ENCODE measurements around the gene SAP30L.

Gene SAP30L

GRCh38 chr5:154485096-154485491 is 39.3 kb downstream of the SAP30L start:
- Histone ChIP-seq H3K9ac (ENCODE audit: low read depth in 1 of 2, low read length in 2 of 2) (no peak overlapping the region), H3K4me3 (ENCODE audit: low read length in 2 of 2) (no peak overlapping the region), H3K27me3 (ENCODE audit: control insufficient read depth in 2 of 2, insufficient read depth in 2 of 2, low read length in 2 of 2) (peaks cover 64 to 88% of the 10 kb centered on the region in 2 donors), H3K27ac (ENCODE audit: low read depth in 2 of 2, low read length in 2 of 2) (no peak overlapping the region), H3K36me3 (ENCODE audit: control insufficient read depth in 2 of 2, insufficient read depth in 2 of 2, low read length in 2 of 2) (no peaks in the 10 kb centered on the region), H3K9me3 (ENCODE audit: control insufficient read depth in 2 of 2, low read length in 2 of 2) (no peaks in the 10 kb centered on the region), H3K4me1 (ENCODE audit: control insufficient read depth in 2 of 2, insufficient read depth in 2 of 2, low read length in 2 of 2) (peaks cover 0 to 5% of the 10 kb centered on the region in 2 donors)

- Histone ChIP-seq H3K4me1 (ENCODE audit: control insufficient read depth in 2 of 2, insufficient read depth in 2 of 2, low read length in 2 of 2) (peaks cover 0 to 5% of the 10 kb centered on the region in 2 donors), H3K27ac (ENCODE audit: low read depth in 2 of 2, low read length in 2 of 2) (no peak overlapping the region), H3K9me3 (ENCODE audit: control insufficient read depth in 2 of 2, low read length in 2 of 2) (no peaks in the 10 kb centered on the region), H3K36me3 (ENCODE audit: control insufficient read depth in 2 of 2, insufficient read depth in 2 of 2, low read length in 2 of 2) (no peaks in the 10 kb centered on the region), H3K4me3 (ENCODE audit: low read length in 2 of 2) (no peak overlapping the region), H3K9ac (ENCODE audit: low read depth in 1 of 2, low read length in 2 of 2) (no peak overlapping the region), H3K27me3 (ENCODE audit: control insufficient read depth in 2 of 2, insufficient read depth in 2 of 2, low read length in 2 of 2) (peaks cover 56 to 83% of the 10 kb centered on the region in 2 donors)
These were observed 40.1 kb downstream of the SAP30L start for GRCh38 chr5:154485850-154486426.

- peaks cover 0 to 5% of the 10 kb centered on the region in 2 donors for H3K4me1 ChIP-seq (ENCODE audit: control insufficient read depth in 2 of 2, insufficient read depth in 2 of 2, low read length in 2 of 2)
- no peak overlapping the region for H3K27ac ChIP-seq (ENCODE audit: low read depth in 2 of 2, low read length in 2 of 2)
- H3K36me3 ChIP-seq (ENCODE audit: control insufficient read depth in 2 of 2, insufficient read depth in 2 of 2, low read length in 2 of 2): no peaks in the 10 kb centered on the region
- H3K9ac ChIP-seq (ENCODE audit: low read depth in 1 of 2, low read length in 2 of 2): no peak overlapping the region
- no peaks in the 10 kb centered on the region for H3K9me3 ChIP-seq (ENCODE audit: control insufficient read depth in 2 of 2, low read length in 2 of 2)
- peaks cover 51 to 78% of the 10 kb centered on the region in 2 donors for H3K27me3 ChIP-seq (ENCODE audit: control insufficient read depth in 2 of 2, insufficient read depth in 2 of 2, low read length in 2 of 2)
- H3K4me3 ChIP-seq (ENCODE audit: low read length in 2 of 2): no peak overlapping the region
These were observed 40.6 kb downstream of the SAP30L start for GRCh38 chr5:154486427-154486866.

- Histone ChIP-seq H3K27ac (ENCODE audit: low read depth in 2 of 2, low read length in 2 of 2) (no peak overlapping the region), H3K27me3 (ENCODE audit: control insufficient read depth in 2 of 2, insufficient read depth in 2 of 2, low read length in 2 of 2) (peaks cover 46 to 67% of the 10 kb centered on the region in 2 donors), H3K4me1 (ENCODE audit: control insufficient read depth in 2 of 2, insufficient read depth in 2 of 2, low read length in 2 of 2) (peaks cover 0 to 5% of the 10 kb centered on the region in 2 donors), H3K9me3 (ENCODE audit: control insufficient read depth in 2 of 2, low read length in 2 of 2) (no peaks in the 10 kb centered on the region), H3K9ac (ENCODE audit: low read depth in 1 of 2, low read length in 2 of 2) (no peak overlapping the region), H3K36me3 (ENCODE audit: control insufficient read depth in 2 of 2, insufficient read depth in 2 of 2, low read length in 2 of 2) (no peaks in the 10 kb centered on the region), H3K4me3 (ENCODE audit: low read length in 2 of 2) (no peak overlapping the region)
These were observed 41.7 kb downstream of the SAP30L start for GRCh38 chr5:154487541-154487940.

GRCh38 chr5:154491941-154492340 is 46.1 kb downstream of the SAP30L start:
- H3K4me1 ChIP-seq (ENCODE audit: control insufficient read depth in 2 of 2, insufficient read depth in 2 of 2, low read length in 2 of 2): no peaks in the 10 kb centered on the region
- no peak overlapping the region for H3K4me3 ChIP-seq (ENCODE audit: low read length in 2 of 2)
- peaks cover 12 to 24% of the 10 kb centered on the region in 2 donors for H3K27me3 ChIP-seq (ENCODE audit: control insufficient read depth in 2 of 2, insufficient read depth in 2 of 2, low read length in 2 of 2)
- H3K9ac ChIP-seq (ENCODE audit: low read depth in 1 of 2, low read length in 2 of 2): no peak overlapping the region
- H3K36me3 ChIP-seq (ENCODE audit: control insufficient read depth in 2 of 2, insufficient read depth in 2 of 2, low read length in 2 of 2): no peaks in the 10 kb centered on the region
- H3K9me3 ChIP-seq (ENCODE audit: control insufficient read depth in 2 of 2, low read length in 2 of 2): no peaks in the 10 kb centered on the region
- no peak overlapping the region for H3K27ac ChIP-seq (ENCODE audit: low read depth in 2 of 2, low read length in 2 of 2)

- H3K27me3 ChIP-seq (ENCODE audit: control insufficient read depth in 2 of 2, insufficient read depth in 2 of 2, low read length in 2 of 2): peaks cover 9 to 16% of the 10 kb centered on the region in 2 donors
These were observed 47.5 kb downstream of the SAP30L start for GRCh38 chr5:154493274-154493673.

GRCh38 chr5:154494036-154494435 is 48.2 kb downstream of the SAP30L start:
- H3K4me3 ChIP-seq (ENCODE audit: low read length in 2 of 2): no peak overlapping the region
- no peak overlapping the region for H3K9ac ChIP-seq (ENCODE audit: low read depth in 1 of 2, low read length in 2 of 2)
- peaks cover 9 to 10% of the 10 kb centered on the region in 2 donors for H3K27me3 ChIP-seq (ENCODE audit: control insufficient read depth in 2 of 2, insufficient read depth in 2 of 2, low read length in 2 of 2)
- no peaks in the 10 kb centered on the region for H3K36me3 ChIP-seq (ENCODE audit: control insufficient read depth in 2 of 2, insufficient read depth in 2 of 2, low read length in 2 of 2)
- H3K27ac ChIP-seq (ENCODE audit: low read depth in 2 of 2, low read length in 2 of 2): no peak overlapping the region
- no peaks in the 10 kb centered on the region for H3K4me1 ChIP-seq (ENCODE audit: control insufficient read depth in 2 of 2, insufficient read depth in 2 of 2, low read length in 2 of 2)
- no peaks in the 10 kb centered on the region for H3K9me3 ChIP-seq (ENCODE audit: control insufficient read depth in 2 of 2, low read length in 2 of 2)

More at GRCh38 chr5:154493274-154493673, 47.5 kb downstream of the SAP30L start:
- H3K9ac ChIP-seq (ENCODE audit: low read depth in 1 of 2, low read length in 2 of 2): no peak overlapping the region
- no peaks in the 10 kb centered on the region for H3K36me3 ChIP-seq (ENCODE audit: control insufficient read depth in 2 of 2, insufficient read depth in 2 of 2, low read length in 2 of 2)
- no peaks in the 10 kb centered on the region for H3K9me3 ChIP-seq (ENCODE audit: control insufficient read depth in 2 of 2, low read length in 2 of 2)
- no peak overlapping the region for H3K27ac ChIP-seq (ENCODE audit: low read depth in 2 of 2, low read length in 2 of 2)
- H3K4me3 ChIP-seq (ENCODE audit: low read length in 2 of 2): no peak overlapping the region
- no peaks in the 10 kb centered on the region for H3K4me1 ChIP-seq (ENCODE audit: control insufficient read depth in 2 of 2, insufficient read depth in 2 of 2, low read length in 2 of 2)

GRCh38 chr5:154498591-154498990 is 52.8 kb downstream of the SAP30L start:
- H3K9ac ChIP-seq (ENCODE audit: low read depth in 1 of 2, low read length in 2 of 2): no peak overlapping the region
- H3K27ac ChIP-seq (ENCODE audit: low read depth in 2 of 2, low read length in 2 of 2): no peak overlapping the region
- no peaks in the 10 kb centered on the region for H3K9me3 ChIP-seq (ENCODE audit: control insufficient read depth in 2 of 2, low read length in 2 of 2)
- peaks cover 0 to 3% of the 10 kb centered on the region in 2 donors for H3K27me3 ChIP-seq (ENCODE audit: control insufficient read depth in 2 of 2, insufficient read depth in 2 of 2, low read length in 2 of 2)
- no peaks in the 10 kb centered on the region for H3K4me1 ChIP-seq (ENCODE audit: control insufficient read depth in 2 of 2, insufficient read depth in 2 of 2, low read length in 2 of 2)
- H3K4me3 ChIP-seq (ENCODE audit: low read length in 2 of 2): no peak overlapping the region
- no peaks in the 10 kb centered on the region for H3K36me3 ChIP-seq (ENCODE audit: control insufficient read depth in 2 of 2, insufficient read depth in 2 of 2, low read length in 2 of 2)

GRCh38 chr5:154498994-154499393 is 53.2 kb downstream of the SAP30L start:
- Histone ChIP-seq H3K4me1 (ENCODE audit: control insufficient read depth in 2 of 2, insufficient read depth in 2 of 2, low read length in 2 of 2) (no peaks in the 10 kb centered on the region), H3K27me3 (ENCODE audit: control insufficient read depth in 2 of 2, insufficient read depth in 2 of 2, low read length in 2 of 2) (peaks cover 0 to 3% of the 10 kb centered on the region in 2 donors), H3K36me3 (ENCODE audit: control insufficient read depth in 2 of 2, insufficient read depth in 2 of 2, low read length in 2 of 2) (no peaks in the 10 kb centered on the region), H3K9ac (ENCODE audit: low read depth in 1 of 2, low read length in 2 of 2) (no peak overlapping the region), H3K27ac (ENCODE audit: low read depth in 2 of 2, low read length in 2 of 2) (no peak overlapping the region), H3K4me3 (ENCODE audit: low read length in 2 of 2) (no peak overlapping the region), H3K9me3 (ENCODE audit: control insufficient read depth in 2 of 2, low read length in 2 of 2) (no peaks in the 10 kb centered on the region)

- H3K9ac ChIP-seq (ENCODE audit: low read depth in 1 of 2, low read length in 2 of 2): no peak overlapping the region
- no peaks in the 10 kb centered on the region for H3K36me3 ChIP-seq (ENCODE audit: control insufficient read depth in 2 of 2, insufficient read depth in 2 of 2, low read length in 2 of 2)
- no peak overlapping the region for H3K4me3 ChIP-seq (ENCODE audit: low read length in 2 of 2)
- H3K4me1 ChIP-seq (ENCODE audit: control insufficient read depth in 2 of 2, insufficient read depth in 2 of 2, low read length in 2 of 2): no peaks in the 10 kb centered on the region
- H3K9me3 ChIP-seq (ENCODE audit: control insufficient read depth in 2 of 2, low read length in 2 of 2): no peaks in the 10 kb centered on the region
- H3K27me3 ChIP-seq (ENCODE audit: control insufficient read depth in 2 of 2, insufficient read depth in 2 of 2, low read length in 2 of 2): no peaks in the 10 kb centered on the region
- H3K27ac ChIP-seq (ENCODE audit: low read depth in 2 of 2, low read length in 2 of 2): no peak overlapping the region
These were observed 55.8 kb downstream of the SAP30L start for GRCh38 chr5:154501566-154501965.
